ENCODE results near the gene KLHL3.

The KLHL3 gene

GRCh38 chr5:137659209-137659608 lies 76.7 kb downstream of the KLHL3 start:
- TF ChIP-seq CTCF (IDR thresholded peaks at IDR 0.05) = no peak

GRCh38 chr5:137658324-137658723 lies 77.6 kb downstream of the KLHL3 start:
- TF ChIP-seq CTCF (IDR thresholded peaks at IDR 0.05) = no peak

- TF ChIP-seq CTCF (IDR thresholded peaks at IDR 0.05) = no peak
Observed at GRCh38 chr5:137657073-137657472, 78.8 kb downstream of the KLHL3 start.

GRCh38 chr5:137656558-137656957 lies 79.3 kb downstream of the KLHL3 start:
- no peak for TF ChIP-seq CTCF (IDR thresholded peaks at IDR 0.05)

GRCh38 chr5:137651022-137651421 lies 84.9 kb downstream of the KLHL3 start:
- TF ChIP-seq CTCF (IDR thresholded peaks at IDR 0.05) = no peak

- TF ChIP-seq CTCF (IDR thresholded peaks at IDR 0.05) = no peak
Observed at GRCh38 chr5:137649228-137649935, 86.5 kb downstream of the KLHL3 start.

GRCh38 chr5:137648361-137648760 lies 87.5 kb downstream of the KLHL3 start:
- TF ChIP-seq CTCF (IDR thresholded peaks at IDR 0.05) = no peak

GRCh38 chr5:137647401-137647800 lies 88.5 kb downstream of the KLHL3 start:
- no peak for TF ChIP-seq CTCF (IDR thresholded peaks at IDR 0.05)
